Sigmoid colon (tissue), 7 donors: ENCODE data around the gene BCL6B. TPM values are rescaled to one million over a fixed set of nuclear protein-coding genes. Genes with fewer than 3 reads are reported as not detected.

ENCODE experiments used
- DNase-seq: peaks from one replicate; pipeline ENCODE4 v3.0.0-alpha.2; 2019
- H3K27ac ChIP-seq, 4 donors: fragments of 200-600 bp; sonication (generic); one replicate each; pipeline ENCODE4 v1.5.1; 2016 to 2019; ENCODE audit warnings: mild to moderate bottlenecking in 1 of 4
- H3K27me3 ChIP-seq, 3 donors: fragments of 200-600 bp; sonication (generic); one replicate each; pipeline ENCODE4 v1.5.1; 2019; ENCODE audit warnings: mild to moderate bottlenecking in 1 of 3
- H3K36me3 ChIP-seq, 4 donors: fragments of 200-600 bp; sonication (generic); one replicate each; pipeline ENCODE4 v1.5.1; 2016 to 2019
- H3K4me1 ChIP-seq, 4 donors: fragments of 200-600 bp; sonication (generic); one replicate each; pipeline ENCODE4 v1.5.1; 2017 to 2019
- H3K4me3 ChIP-seq, 4 donors: fragments of 200-600 bp; sonication (generic); one replicate each; pipeline ENCODE4 v1.5.1; 2017 to 2019; ENCODE audit warnings: mild to moderate bottlenecking in 2 of 4, moderate library complexity in 1 of 4
- H3K9me3 ChIP-seq, 4 donors: fragments of 200-600 bp in 3 of 4; sonication (generic) in 3 of 4; one replicate each; pipeline versions ENCODE4 v1.5.1 to v1.6.1; 2013 to 2019
- CTCF ChIP-seq, 4 experiments: fragments of 450-650 bp in 3 of 4; fragments of 200-600 bp in 1 of 4; IDR thresholded peaks; one replicate each; pipeline ENCODE4 v1.5.1; 2016 to 2019; ENCODE audit warnings: antibody characterized with exemption in 4 of 4, mild to moderate bottlenecking in 3 of 4, moderate library complexity in 2 of 4
- EP300 ChIP-seq, 4 donors: sonication (generic); formaldehyde crosslinking; IDR thresholded peaks; one replicate each; pipeline ENCODE4 v1.6.1; 2017; ENCODE audit warnings: antibody characterized with exemption in 4 of 4
- POLR2A ChIP-seq, 2 donors: fragments of 450-650 bp; IDR thresholded peaks; one replicate each; pipeline ENCODE4 v1.6.1; 2016; ENCODE audit warnings: antibody characterized with exemption in 2 of 2, mild to moderate bottlenecking in 2 of 2, moderate library complexity in 2 of 2
- POLR2AphosphoS5 ChIP-seq, 4 donors: sonication (generic); formaldehyde crosslinking; IDR thresholded peaks; one replicate each; pipeline ENCODE4 v1.6.1; 2017; ENCODE audit warnings: antibody characterized with exemption in 4 of 4
- WGBS, 2 donors: extraction: QIAGEN DNeasy Blood & Tissue Kit; methylation state at CpG; one replicate each; pipeline ENCODE4 v1.1.7; 2013; 5-methylcytosine and 5-hydroxymethylcytosine counted together
- intact Hi-C: fragments of 100-400 bp; cut with DNase I; formaldehyde crosslinking; loops from one replicate; pipeline ENCODE4 v1.15.1; 2023
- polyA plus RNA-seq, 3 donors: library from polyadenylated mRNA; stranded (reverse); fragments of 200-250 nt; gene quantifications; one replicate each; pipeline ENCODE4 v1.2.3, GENCODE V29; 2013
- total RNA-seq, 4 donors: library from RNA; depleted of rRNA; stranded (reverse); fragments of >200 nt; gene quantifications; one replicate each; pipeline ENCODE4 v1.1.0, GENCODE V29; 2016
- donor health status: healthy with polysubstance abuse.
- donor health status: Bipolar disorder and iron deficiency.
- donor health status: healthy.

The BCL6B gene
- total and polyA plus RNA-seq, 7 donors: 0.46 to 3.6 (median 2.6) TPM

- DNase-seq: no peak
- Histone ChIP-seq H3K36me3 (peaks cover 0 to 35% (median 7%) of the 10 kb centered on the region in 4 donors), H3K4me3 (peak overlapping the region in 3 of 4 donors; percentile 33 to 46 (median 43)), H3K4me1 (peaks cover 0 to 16% (median 14%) of the 10 kb centered on the region in 4 donors), H3K9me3 (no peaks in the 10 kb centered on the region), H3K27ac (no peak overlapping the region), H3K27me3 (peaks cover 0 to 29% (median 0%) of the 10 kb centered on the region in 3 donors)
- TF ChIP-seq POLR2AphosphoS5 (IDR thresholded peaks at IDR 0.05) (no peak), EP300 (IDR thresholded peaks at IDR 0.05) (no peak), CTCF (IDR thresholded peaks at IDR 0.05) (no peak), POLR2A (IDR thresholded peaks at IDR 0.05) (no peak)
- intact Hi-C loops: no loop called here
- WGBS, 2 donors: 69 to 71% methylated on average over 58 of the region's 58 CpGs
Measured at GRCh38 chr17:6996256-6997011, 26.4 kb upstream of the BCL6B start.

DNA sequence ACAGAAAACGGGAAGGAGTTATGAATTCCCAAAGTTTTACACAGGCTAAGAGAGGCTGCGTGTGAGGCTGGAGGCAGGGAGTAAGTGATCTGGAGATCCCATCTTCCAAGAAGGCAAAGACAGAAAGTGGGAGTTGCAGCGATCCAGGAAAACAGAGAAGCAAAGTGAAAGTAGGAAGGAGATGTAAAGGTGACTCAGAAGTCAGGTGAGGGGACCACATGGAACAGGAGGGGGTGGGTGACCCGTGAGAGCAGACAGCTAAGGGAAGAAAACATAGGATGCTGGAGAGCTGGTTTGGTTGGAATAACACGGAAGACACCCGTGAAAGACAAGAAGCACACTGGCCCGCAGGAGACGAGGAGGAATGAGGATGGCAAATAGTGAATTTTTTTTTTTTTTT is 25.7 kb upstream of the BCL6B start:
- Histone ChIP-seq H3K27ac (no peak overlapping the region), H3K27me3 (peaks cover 0 to 22% (median 0%) of the 10 kb centered on the region in 3 donors), H3K4me3 (no peak overlapping the region), H3K9me3 (no peaks in the 10 kb centered on the region), H3K4me1 (peaks cover 0 to 16% (median 14%) of the 10 kb centered on the region in 4 donors), H3K36me3 (peaks cover 4 to 42% (median 14%) of the 10 kb centered on the region in 4 donors)
- DNase-seq: no peak
- 88 to 89% methylated on average over 8 of the region's 8 CpGs for WGBS, 2 donors
- TF ChIP-seq POLR2A (IDR thresholded peaks at IDR 0.05) (no peak), CTCF (IDR thresholded peaks at IDR 0.05) (no peak), EP300 (IDR thresholded peaks at IDR 0.05) (no peak), POLR2AphosphoS5 (IDR thresholded peaks at IDR 0.05) (no peak)
- intact Hi-C loops: no loop called here

DNA sequence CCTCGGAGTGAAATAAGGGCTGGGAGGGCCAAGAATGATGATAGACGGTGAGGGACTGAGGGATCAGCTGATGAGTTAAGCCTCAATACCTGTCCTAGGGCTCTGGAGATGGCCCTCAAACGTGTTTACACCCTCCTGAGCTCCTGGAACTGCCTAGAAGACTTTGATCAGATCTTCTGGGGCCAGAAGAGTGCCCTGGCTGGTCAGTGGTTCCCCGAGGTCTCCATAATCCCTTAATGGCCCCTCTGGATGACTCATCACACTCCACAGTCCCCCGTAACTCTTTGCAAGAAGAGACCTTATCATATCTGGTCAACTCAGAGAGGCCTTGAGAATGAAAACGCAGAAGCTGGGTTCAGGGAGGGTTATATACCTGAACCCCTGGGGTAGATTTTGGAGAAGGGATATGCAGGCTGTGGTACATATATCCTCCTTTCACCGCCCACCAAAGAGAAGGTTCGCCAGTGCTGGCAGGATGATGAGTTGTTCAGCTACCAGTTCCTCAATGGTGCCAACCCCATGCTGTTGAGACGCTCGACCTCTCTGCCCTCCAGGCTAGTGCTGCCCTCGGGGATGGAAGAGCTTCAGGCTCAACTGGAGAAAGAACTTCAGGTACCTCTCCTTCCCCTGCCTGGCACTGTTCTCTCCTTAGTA is 23.9 kb upstream of the BCL6B start:
- 84 to 86% methylated on average over 11 of the region's 11 CpGs for WGBS, 2 donors
- no peak overlapping the region for H3K4me3 ChIP-seq
- H3K9me3 ChIP-seq: no peaks in the 10 kb centered on the region
- peaks cover 0 to 16% (median 14%) of the 10 kb centered on the region in 4 donors for H3K4me1 ChIP-seq
- no peak overlapping the region for H3K27ac ChIP-seq
- intact Hi-C loops: no loop called here
- no peak for DNase-seq
- TF ChIP-seq CTCF (IDR thresholded peaks at IDR 0.05) (no peak), EP300 (IDR thresholded peaks at IDR 0.05) (no peak), POLR2A (IDR thresholded peaks at IDR 0.05) (no peak)
- H3K36me3 ChIP-seq: peaks cover 14 to 58% (median 18%) of the 10 kb centered on the region in 4 donors
- H3K27me3 ChIP-seq: peaks cover 0 to 17% (median 0%) of the 10 kb centered on the region in 3 donors

DNA sequence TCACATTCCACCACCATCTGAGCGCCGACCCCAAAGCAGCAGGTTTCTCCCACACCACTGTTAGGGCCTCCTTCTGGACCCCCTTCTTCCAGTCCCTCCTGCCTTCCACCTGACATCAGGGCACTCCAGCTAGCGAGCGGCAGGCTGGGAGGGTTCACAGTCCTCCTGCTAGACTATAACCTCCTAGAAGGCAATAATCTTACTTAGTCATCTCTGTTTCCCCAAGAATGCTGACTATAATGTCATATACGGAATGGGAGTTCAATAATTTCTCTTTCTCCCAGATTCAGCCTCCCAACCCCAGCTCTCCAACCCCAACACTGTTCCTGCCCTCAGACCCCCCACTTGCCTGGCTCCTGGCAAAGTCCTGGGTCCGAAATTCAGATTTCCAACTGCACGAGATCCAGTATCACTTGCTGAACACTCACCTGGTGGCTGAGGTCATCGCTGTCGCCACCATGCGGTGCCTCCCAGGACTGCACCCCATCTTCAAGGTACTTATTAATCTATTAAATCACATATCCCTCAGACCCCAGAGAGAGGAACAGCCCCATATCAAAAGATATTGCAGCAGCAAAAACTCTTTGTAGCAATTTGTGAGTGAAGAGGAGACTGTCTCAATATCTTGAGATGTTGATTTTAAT is 21.4 kb upstream of the BCL6B start:
- DNase-seq: peak; percentile 35
- 79 to 86% methylated on average over 10 of the region's 10 CpGs for WGBS, 2 donors
- Histone ChIP-seq H3K36me3 (peaks cover 14 to 58% (median 18%) of the 10 kb centered on the region in 4 donors), H3K27me3 (peaks cover 0 to 3% (median 0%) of the 10 kb centered on the region in 3 donors), H3K4me1 (peaks cover 0 to 4% (median 2%) of the 10 kb centered on the region in 4 donors), H3K9me3 (no peaks in the 10 kb centered on the region), H3K4me3 (no peak overlapping the region), H3K27ac (no peak overlapping the region)
- TF ChIP-seq CTCF (IDR thresholded peaks at IDR 0.05) (peak in 1 of 4 experiments; percentile 30), EP300 (IDR thresholded peaks at IDR 0.05) (no peak), POLR2AphosphoS5 (IDR thresholded peaks at IDR 0.05) (no peak)
- intact Hi-C loops: loop anchor here (5.0 to 10.0 kb wide), 2 partner anchors 157 to 334 kb away; no protein-coding TSS in a partner anchor
